GM21515 (cell line): ENCODE data around the gene MTMR10.

ENCODE experiments used
- ATAC-seq: cut with Tn5 transposase; IDR thresholded peaks from one replicate; pipeline ENCODE4 v1.9.1; 2021; ENCODE audit not compliant: unreplicated experiment

The MTMR10 gene

DNA sequence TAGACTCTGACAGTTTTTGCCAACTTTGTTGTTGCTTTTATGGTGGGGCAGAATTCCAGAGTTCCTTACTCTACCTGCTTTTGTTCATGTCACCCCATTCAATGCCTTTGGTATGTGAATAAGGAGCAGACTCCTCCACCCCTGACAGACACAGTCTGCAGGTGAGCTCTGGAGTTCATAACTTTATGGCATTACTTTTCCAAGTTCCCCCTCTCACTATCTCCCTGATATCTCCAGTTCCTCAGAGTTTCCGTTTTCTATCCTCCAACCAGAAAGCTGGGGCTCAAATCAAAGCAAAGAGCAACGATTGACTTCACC lies 23.1 kb upstream of the MTMR10 start:
- no peak for ATAC-seq

DNA sequence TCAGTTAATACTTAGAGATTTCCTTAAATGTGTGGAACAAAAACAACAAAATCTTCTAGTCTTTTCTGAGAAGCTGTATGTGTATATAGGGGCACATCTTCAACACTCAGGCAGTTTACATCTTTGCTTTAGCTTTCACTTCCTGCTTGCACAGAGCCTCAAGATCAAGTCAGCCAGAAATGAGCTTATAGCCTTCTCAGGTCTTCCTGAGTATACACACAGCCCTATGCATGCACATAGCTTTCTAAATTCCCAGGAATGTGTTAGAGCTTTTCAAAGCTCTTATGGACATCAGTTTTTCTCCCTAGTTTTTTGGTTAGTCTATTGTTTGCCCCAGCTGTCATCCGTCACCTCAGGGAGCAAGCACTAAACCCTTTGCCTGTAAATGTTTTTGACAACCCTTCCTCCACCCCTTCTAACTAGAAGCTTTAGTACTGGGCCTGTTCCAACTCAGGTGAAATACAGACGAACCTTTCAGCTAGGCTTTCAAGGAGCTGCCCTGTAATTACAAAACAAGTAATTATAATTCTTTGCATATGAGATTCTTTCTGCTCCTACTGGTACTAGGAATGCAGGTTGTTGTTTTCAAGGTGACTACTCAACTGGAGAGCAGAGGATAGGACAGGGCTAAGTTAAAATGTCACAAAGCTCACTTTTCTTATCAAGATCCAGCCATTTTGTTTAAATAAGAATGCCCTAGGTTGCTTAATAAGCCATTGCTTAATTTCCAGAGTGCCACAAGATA lies 22.6 kb upstream of the MTMR10 start:
- peak; percentile 96 for ATAC-seq

DNA sequence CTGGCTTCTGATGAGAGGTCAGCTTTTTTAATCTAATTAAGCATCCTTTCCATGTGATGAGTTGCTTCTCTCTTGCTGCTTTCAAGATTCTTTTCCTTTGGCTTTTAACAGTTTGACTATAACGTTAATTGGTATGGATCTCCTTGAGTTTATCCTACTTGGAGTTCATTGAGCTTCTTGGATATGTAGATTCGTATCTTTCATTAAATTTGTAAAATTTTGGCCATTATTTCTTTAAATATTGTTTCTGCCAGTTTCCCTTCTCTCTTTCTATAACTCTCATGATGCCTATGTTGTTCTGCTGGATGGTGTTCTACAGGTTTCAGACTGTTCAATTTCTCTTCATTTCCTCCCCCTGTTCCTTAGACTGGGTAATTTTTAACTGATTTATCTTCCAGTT lies 21.0 kb upstream of the MTMR10 start:
- no peak for ATAC-seq

DNA sequence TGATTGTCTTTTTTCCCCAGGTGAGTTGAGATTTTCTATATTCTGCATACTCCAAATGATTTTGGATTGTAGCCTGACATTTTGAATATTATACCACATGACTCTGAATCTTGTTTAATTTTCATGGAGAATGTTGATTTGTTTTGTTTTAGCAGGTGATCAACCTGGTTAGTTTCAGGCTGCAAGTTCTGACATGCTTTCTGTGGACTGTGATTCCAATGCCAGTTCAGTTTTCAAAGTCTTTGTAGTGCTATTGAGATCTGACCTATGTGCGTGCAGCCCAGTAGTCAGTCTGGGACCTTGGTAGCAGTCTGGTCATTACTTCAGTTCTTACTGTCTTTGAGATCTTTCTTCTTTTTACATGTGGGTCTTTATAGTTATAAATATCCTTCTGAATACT lies 18.6 kb upstream of the MTMR10 start:
- ATAC-seq: no peak

DNA sequence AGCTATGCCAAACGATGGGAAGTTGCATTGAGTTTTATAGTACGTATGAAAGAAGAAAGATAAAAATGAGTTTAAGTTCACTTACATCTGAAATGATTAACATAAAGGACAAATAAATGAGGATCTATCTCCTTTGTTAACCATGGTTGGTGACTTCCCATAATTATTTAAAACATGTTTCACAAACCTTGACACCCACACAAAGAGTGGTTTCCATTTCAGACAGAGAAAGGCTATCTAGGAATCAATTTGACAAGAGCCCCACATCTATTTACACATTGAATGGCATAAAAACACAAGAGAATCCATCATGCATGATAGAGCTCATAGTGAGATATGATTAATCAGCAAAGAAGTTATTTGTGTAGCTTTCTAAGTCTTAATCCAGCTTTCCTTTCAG lies 14.2 kb upstream of the MTMR10 start:
- no peak for ATAC-seq

DNA sequence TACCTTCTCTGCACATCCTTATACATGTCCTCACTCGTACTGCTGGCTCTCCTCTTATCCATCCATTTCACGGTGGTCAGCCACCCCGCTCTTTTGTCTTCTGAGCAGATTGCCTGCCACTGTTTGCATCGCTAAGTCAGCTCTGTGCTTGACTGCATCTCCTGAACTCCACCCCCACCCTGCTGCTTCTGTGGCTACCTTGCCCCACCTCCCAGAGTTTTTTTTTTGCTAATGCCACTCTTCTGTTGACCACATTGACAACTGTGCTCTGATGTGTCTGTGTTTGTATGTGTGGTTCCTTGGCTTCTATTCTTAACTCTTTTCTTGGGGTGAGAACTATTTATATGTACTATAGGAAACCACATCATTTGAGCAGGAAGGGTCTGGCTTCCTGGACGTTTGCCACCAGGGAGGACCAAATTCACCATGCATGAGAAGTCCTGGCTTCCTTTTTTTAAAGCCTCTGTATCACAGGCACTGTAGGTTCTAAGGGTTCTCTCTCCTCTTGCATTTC lies 12.8 kb upstream of the MTMR10 start:
- ATAC-seq: peak; percentile 84

DNA sequence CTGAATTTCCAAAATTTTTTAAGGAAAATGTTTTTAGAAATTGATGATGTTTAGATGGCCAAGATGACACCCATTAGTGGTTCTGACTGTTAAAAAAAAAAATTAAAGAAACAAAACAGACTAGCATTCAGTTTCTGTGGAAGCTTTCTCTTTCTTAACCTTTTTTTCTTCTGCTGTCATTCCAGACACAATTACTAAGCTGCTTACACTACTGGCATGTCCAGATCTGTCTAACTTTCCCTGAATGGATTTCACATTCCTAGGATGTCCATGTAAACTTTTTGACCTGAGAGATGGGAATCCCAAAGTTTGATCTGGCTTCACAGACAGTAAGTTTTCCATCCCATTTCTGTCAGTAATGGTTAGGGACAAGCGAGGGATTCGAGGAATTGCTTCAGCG lies 10.3 kb upstream of the MTMR10 start:
- no peak for ATAC-seq

DNA sequence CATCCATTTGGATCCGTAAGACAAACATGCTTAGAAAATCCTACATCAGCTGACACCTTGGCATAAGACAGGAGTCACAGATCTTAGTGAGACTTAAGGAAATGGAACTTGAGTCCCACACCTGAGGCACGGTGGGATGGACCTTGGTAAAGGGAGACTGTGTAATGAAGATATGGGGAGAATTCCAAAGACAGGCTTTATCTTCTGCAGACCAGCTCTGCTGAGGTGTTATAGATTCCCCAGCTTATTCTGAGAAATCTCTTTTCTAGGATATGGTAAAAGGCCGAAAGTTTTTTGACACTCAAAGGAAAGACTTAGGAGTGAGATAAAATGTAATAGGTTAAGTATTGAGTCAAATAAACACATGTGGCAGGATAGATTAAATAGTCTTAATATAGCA lies 8.3 kb upstream of the MTMR10 start:
- no peak for ATAC-seq

DNA sequence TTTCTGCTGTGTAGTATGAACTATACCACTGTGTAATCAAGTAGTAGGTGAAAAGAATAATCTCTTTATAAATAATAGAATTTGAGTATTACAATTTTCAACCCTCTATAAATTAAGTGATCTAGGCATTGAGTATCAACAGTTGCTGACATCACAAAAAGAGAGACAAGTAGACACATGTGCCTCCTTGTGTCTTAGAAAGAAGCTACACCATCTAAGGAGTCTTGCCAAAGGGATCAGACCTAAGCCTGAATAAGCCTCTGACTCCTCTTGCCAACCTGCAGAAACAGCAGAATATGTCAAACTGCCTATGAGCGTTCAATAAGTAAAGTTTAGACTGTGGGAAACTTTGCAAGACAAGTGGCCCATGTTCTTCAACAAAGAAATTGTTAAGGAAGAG lies 5.8 kb upstream of the MTMR10 start:
- no peak for ATAC-seq

DNA sequence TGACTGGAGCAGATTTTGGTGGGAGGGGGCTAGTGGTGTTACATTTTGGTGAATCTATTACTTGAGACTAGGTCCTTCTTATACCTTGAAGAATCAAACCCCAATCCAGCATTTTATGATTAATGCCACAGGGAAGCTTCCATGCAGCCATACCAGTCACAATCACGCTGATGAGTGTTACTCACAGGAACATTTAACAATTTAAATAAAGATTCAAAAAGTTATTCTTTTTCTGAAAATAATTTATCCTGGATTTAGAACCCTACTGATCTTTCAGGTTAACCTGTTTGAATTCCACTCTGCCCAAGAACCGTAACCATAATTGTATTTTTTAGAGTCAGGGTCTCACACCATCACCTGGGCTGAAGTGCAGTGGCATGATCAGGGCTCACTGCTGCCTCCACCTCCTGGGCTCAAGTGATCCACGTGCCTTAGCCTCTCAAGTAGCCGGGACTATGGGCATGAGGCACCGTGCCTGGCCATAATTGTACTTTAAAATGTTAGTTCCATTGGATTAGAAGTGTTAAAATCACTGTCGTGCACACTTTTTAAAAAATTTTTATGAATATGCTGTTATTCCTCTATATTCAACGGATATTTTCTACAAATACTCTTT lies 929 bp upstream of the MTMR10 start:
- no peak for ATAC-seq

DNA sequence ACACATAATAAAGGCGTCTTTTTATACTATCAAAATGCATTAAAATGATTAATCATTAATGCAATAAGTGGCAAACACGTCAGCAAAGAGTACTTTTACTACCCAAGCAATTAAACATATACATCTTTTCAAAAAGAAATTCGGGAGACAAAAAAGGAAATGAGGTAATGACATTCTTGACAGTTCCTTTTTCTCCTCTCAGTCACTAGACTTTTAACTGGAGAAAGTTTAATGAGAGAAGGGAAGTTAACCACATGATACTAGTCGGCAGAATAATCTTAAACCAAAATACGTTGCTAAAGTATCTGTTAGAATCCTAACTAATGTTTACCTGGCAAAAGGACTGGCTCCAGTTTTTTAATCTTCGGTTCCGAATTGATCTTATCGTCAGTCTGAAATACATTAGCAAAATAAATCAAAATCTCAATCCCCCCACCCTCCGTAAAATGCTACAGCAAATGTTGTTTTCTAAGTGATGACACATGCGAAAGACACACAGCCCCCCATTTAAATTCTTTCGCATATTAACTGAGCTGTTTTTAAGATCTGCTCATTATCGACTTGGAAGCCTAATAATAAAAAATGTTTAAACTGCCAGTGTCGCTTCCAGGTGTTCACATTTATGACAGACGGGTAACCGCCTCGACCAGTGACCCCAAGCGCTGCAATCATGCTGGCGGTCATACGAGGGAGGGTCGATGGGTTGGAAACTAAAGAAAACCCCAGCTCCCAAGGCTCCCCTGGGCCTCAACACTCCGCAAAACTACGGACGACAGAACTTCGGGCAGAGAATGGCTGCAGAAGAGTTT lies 778 bp downstream of the MTMR10 start:
- ATAC-seq: peak; percentile 14

DNA sequence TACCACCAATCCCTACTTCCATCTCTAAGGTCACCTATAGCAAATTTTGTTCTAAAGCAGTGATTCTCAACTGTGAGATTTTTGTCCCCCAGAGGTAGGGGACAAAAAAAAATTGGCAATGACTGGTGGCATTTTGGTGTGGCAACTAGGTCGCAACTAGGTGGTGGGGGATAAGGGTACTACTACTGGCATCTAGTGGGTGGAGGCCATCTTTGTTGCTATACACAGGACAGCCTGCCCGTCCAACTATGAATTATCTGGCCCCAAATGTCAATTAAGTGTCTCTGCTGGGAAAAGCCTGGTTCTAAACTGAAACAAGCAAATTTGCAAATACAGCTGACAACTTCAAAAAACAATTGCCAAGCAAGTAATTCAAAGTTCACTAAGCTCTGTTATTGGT lies 1.4 kb downstream of the MTMR10 start:
- ATAC-seq: no peak

DNA sequence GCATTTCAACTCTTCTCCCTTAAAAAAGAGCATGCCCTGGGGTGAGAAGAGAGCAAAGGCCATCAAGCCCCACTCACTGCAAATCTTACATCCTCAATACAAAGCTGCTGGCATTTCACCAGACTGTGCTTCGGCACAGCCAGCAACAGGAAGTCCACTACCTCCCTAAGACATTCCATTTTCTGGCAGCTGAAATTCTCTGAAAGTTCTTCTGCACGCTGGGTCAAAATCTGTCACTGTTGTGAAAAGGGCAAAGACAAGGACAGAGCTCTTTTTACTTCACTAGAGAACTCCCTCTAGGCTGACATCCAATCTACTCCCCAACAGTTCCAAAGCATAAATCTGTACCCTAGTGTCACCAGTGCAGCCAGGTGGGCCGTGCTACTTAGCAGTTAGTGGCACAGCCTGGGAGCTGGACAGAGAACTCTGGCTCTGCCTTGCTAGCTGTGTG lies 6.3 kb downstream of the MTMR10 start:
- ATAC-seq: no peak

DNA sequence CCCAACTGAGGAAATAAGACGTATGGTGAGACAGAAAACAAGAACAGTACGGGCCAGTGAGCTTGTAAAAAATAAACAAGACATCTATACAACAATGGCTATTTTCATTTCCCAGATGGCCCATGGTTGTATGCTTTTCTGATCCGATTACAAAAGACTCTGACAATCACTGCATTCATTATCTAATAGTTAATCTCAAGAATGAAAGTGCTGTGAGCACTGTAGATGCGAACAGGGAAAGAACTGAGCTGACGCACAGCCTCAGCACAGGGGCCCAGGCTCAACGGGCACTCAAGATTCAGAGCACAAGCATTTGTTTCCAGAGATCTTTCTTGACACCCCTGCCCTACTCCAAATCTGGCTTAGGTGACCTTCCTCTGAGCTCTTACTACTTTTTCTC lies 6.9 kb downstream of the MTMR10 start:
- ATAC-seq: no peak

DNA sequence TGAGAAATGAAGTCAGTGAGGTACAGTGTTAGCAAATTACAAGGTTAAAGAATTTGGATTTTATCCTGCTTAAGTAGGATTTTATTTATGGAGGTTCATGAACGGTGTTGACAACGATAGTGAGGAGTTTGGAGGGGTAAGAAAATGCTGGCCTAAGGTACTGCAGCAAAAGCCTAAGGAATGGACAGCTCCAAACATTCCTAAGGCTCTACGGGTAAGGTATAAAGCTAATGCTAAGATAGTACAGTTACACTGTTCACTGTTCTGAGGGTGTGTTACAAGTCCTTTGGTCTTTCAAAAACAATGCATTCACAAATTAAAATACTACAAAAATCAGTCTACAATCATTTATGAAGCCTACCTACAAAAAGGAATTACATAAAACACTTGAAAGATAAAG lies 7.3 kb downstream of the MTMR10 start:
- ATAC-seq: no peak

DNA sequence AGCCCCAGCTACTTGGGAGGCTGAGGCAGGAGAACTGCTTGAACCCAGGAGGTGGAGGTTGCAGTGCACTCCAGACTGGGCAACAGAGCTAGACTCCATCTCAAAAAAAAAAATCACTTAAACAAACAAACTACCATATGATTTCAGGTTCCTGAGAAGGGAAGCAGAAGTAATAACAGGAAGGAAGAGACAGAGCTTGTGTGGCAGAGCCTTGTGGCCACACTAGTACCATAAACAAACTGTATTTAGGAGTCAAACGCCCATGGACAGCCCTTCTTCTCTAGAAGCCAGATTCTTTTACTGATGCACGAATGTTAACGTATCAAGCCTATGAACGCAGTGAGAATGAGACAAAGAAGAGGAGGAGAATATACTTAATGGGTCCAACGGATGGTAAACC lies 12.0 kb downstream of the MTMR10 start:
- no peak for ATAC-seq

DNA sequence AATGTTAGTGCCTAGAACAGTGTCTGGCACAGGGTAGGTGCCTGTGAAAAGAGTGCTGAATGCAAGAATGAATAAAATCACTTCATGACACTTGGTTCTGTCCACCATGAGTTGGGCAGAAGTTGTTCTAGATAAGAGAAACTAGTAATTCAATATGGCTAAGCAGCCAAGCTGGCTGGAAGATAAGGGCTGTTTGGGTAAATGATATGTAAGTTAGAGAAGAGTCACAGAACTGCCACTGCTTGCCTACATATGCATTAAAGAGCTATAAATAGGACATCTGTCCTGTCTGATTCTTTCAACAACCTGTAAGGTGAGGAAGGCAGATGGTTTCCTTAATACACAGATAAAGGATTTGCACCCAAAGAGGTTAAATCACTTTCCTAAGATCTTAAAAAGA lies 13.1 kb downstream of the MTMR10 start:
- no peak for ATAC-seq

DNA sequence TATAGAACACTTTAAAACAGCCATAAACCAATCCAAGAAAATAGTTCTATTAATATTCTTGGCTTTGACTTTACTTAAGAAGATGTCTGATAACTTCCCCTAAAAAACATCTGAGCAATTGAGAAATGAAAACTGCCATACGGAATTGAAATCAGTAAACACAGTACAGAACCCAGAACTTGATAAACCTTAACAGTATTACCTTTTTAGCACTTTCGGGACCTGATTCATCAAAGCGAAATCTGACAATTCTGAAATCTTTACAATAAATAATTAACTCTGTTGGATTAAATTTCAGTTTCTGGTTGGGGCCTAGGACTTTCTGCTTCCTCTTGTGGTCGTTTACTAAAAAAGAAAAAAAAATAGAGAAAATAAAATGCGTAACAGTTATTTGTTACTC lies 17.3 kb downstream of the MTMR10 start:
- ATAC-seq: no peak

DNA sequence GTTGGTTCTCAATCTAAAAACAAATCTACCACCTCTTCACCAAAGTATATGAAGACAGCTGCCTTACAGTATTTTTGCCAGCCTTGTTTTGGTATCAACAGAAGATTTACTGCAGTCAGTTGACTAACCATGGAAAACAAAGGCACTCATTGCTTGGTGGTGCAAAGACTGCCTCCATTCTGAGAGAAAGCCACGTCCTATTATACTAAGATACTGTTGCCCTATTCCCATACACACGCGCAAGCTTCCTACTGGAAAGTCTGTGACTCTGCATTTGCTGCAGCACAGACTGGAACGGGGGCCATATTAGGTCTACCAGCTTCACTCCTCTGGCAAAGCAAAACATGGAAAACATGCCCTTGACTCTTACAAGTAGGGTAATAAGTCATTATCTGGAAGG lies 18.0 kb downstream of the MTMR10 start:
- no peak for ATAC-seq

DNA sequence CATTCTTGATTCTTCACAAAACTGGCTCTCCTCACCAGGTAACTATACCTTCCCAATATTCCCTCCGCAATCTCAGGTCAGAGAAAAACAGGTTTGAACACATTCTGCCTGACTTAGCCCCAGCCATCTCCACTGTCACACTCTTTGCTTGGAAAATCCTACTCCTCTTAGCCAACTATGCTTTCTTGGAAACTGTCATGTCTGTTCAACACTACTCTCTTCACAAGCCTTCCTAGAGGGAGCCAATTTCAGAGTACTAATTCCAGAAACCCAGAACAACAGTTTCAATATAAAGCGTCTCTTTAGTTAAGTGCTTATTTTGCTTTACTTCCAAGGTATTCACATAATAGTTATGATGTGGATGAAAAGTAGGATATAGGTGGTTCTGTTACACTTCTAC lies 21.7 kb downstream of the MTMR10 start:
- no peak for ATAC-seq

DNA sequence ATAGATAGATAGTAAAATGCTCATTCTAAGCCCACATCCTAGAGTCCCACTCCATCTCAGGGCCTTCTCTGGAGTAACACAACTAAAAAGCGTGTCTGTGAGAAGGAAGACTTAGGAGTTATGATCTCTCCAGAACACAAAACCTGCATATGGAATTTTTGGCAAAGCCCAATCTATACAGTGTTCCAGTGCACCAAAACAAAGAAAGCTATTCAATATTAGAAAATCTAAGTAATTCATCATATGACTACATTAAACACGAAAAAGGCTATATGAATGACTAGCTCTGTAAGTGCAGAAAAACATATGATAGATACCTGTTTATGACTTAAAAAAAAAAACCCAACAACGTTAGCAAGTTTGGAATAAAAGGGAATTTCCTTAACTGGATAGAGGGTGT lies 27.7 kb downstream of the MTMR10 start:
- no peak for ATAC-seq

DNA sequence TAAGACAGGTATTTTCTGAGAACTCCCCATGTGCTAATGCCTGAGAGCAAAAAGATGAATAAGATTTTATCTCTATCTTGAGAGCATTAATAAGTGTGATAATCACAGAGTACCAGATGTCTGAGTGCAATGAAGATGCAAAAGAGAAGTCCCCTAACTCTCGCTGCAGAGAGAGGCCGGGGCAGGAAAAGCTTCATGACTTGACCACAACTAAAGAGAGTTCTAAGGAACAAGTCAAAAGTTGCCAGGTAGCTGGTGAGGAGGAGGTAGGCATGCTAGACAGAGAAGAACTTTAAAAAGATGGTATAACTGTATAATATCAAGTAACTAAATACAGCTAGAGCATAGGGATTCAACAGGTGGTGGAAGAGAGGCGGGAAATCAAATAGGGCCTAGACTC lies 28.8 kb downstream of the MTMR10 start:
- no peak for ATAC-seq
